Right lobe of liver (tissue), 6 donors: ENCODE data around the gene ARHGAP32. TPM values are rescaled to one million over a fixed set of nuclear protein-coding genes. Genes with fewer than 3 reads are reported as not detected.

Experiments
- ATAC-seq, 4 donors: fragments of 200-7000 bp; cut with Tn5 transposase; one replicate each; pipeline ENCODE4 v1.9.1; 2020; ENCODE audit warnings: mild to moderate bottlenecking in 4 of 4, moderate library complexity in 4 of 4
- DNase-seq, 3 donors: peaks; one replicate each; pipeline ENCODE4 v3.0.0-alpha.2; 2020
- H3K27ac ChIP-seq, 3 donors: fragments of 200-600 bp; one replicate each; pipeline ENCODE4 v1.8.0; 2022
- H3K27me3 ChIP-seq, 2 donors: fragments of 200-600 bp; one replicate each; pipeline ENCODE4 v1.8.0; 2022
- H3K36me3 ChIP-seq, 4 donors: fragments of 200-600 bp; sonication (generic) in 1 of 4; one replicate each; pipeline versions ENCODE4 v1.5.1 to v1.8.0; 2017 to 2022; ENCODE audit warnings: control low read depth in 1 of 4
- H3K4me1 ChIP-seq, 4 donors: fragments of 200-600 bp; sonication (generic) in 1 of 4; one replicate each; pipeline versions ENCODE4 v1.5.1 to v1.8.0; 2017 to 2022; ENCODE audit warnings: control low read depth in 1 of 4
- H3K4me3 ChIP-seq, 3 donors: fragments of 200-600 bp; one replicate each; pipeline ENCODE4 v1.8.0; 2022
- H3K9me3 ChIP-seq, 4 donors: fragments of 200-600 bp; sonication (generic) in 1 of 4; one replicate each; pipeline versions ENCODE4 v1.5.1 to v1.8.0; 2017 to 2022; ENCODE audit warnings: control low read depth in 1 of 4
- POLR2A ChIP-seq: fragments of 450-650 bp; IDR thresholded peaks from one replicate; pipeline ENCODE4 v1.6.1; 2017; ENCODE audit warnings: antibody characterized with exemption, mild to moderate bottlenecking
- WGBS: methylation state at CpG from one replicate; pipeline ENCODE4 v1.1.6; 2018; ENCODE audit warnings: low coverage, low lambda C conversion rate; ENCODE audit not compliant: insufficient coverage; ENCODE audit errors: missing lambda C conversion rate; 5-methylcytosine and 5-hydroxymethylcytosine counted together
- intact Hi-C, 2 donors: fragments of 100-400 bp; cut with DNase I; formaldehyde crosslinking; loops; one replicate each; pipeline versions ENCODE4 v1.11.2 to v1.14.1; 2022
- total RNA-seq, 6 experiments: library from RNA; depleted of rRNA in 2 of 6; stranded (reverse); fragments of >200 nt in 2 of 6; fragmentation: NEBNext Ultra II Directional in 3 of 6; extraction: Animal tissue kit (Norgen Biotek cat#: 25700) in 3 of 6; gene quantifications; one replicate each; pipeline versions ENCODE4 v1.1.0 to v1.2.4, GENCODE V29; 2016 to 2023
- TF ChIP-seq, protein P1 (sequence below), 4 donors: fragments of 200-600 bp in 3 of 4; fragments of 450-650 bp in 1 of 4; IDR thresholded peaks; one replicate each; pipeline versions ENCODE4 v1.5.1 to v1.8.0; 2016 to 2022; ENCODE audit warnings: antibody characterized with exemption in 4 of 4, mild to moderate bottlenecking in 2 of 4
- donor health status: DM: no; HTN: yes; CAD: no.
- donor health status: DM: no; HTN: no; CAD: no.
- donor health status: DM: no; HTN: no; CAD: no.
- donor health status: DM: no; HTN: yes; CAD: no.
- donor health status: DM: no; HTN: yes; CAD: no.

ARHGAP32 gene
- total RNA-seq, 6 experiments from 2014 or later: 5.0 to 12.3 (median 10.0) TPM

DNA sequence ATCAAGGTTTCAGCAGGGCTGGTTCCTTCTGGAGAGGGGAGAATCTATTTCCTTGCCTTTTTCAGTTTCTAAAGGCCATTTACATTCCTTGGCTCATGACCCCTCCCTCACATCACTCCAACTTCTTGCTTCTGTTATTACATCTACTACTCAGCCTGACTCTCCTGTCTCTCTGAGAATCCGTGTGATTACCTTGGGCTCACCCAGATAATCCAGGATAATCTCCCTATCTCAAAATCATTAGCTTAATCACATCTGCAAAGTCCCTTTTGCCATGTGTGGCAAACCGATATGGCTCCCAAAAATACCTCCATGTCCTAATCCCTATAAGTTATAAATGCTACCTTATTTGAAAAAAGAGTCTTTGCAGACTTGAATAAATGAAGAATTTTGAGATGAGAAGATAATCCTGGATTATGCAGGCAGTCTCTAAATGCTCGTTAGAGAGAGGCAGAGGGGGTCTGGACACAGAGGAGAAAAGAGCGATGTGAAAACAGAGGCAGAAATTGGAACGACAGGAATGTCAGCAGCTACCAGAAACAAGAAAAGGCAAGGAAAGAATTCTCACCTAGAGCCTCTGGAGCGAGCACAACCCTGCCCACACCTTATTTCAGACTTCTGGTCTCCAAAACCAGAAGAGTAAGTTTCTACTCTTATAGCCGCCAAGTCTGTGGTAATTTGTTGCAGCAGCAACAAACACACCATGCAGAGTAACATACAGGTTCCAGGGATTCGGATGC is 23.6 kb upstream of the ARHGAP32 start:
- no peaks in the 10 kb centered on the region for H3K27me3 ChIP-seq
- 86% methylated on average over 8 of the region's 8 CpGs for WGBS

DNA sequence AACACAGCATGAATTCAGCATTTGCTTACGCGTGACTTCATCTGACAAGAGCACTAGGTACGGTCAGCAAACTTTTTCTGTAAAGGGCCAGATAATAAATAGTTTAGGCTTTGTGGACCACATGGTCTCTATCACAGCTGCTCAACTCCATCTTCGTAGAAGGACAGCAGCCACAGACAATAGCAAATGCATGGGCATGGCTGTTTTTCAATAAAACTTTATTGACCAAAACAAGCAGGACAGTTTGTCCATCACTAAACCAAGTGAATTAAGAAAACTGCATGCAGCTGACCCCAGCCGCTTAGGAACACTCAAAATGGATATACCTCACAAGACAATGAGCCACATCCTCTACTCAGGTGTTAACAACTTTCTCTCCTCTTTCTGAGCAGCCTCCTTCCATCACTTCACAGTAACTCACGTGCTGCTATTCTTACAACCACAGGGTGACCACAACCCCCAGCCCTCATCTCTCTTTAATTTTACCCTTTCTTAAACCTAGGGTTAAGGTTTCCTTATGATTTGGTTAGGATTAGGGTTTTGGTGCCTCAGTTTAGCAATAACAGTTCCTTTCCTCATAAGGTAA is 22.7 kb upstream of the ARHGAP32 start:
- Histone ChIP-seq H3K9me3 (no peaks in the 10 kb centered on the region), H3K36me3 (no peaks in the 10 kb centered on the region), H3K27ac (no peak overlapping the region), H3K4me1 (peaks cover 0 to 12% (median 0%) of the 10 kb centered on the region in 4 donors), H3K27me3 (no peaks in the 10 kb centered on the region), H3K4me3 (no peak overlapping the region)
- TF ChIP-seq, protein P1, sequence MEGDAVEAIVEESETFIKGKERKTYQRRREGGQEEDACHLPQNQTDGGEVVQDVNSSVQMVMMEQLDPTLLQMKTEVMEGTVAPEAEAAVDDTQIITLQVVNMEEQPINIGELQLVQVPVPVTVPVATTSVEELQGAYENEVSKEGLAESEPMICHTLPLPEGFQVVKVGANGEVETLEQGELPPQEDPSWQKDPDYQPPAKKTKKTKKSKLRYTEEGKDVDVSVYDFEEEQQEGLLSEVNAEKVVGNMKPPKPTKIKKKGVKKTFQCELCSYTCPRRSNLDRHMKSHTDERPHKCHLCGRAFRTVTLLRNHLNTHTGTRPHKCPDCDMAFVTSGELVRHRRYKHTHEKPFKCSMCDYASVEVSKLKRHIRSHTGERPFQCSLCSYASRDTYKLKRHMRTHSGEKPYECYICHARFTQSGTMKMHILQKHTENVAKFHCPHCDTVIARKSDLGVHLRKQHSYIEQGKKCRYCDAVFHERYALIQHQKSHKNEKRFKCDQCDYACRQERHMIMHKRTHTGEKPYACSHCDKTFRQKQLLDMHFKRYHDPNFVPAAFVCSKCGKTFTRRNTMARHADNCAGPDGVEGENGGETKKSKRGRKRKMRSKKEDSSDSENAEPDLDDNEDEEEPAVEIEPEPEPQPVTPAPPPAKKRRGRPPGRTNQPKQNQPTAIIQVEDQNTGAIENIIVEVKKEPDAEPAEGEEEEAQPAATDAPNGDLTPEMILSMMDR (IDR thresholded peaks at IDR 0.05): no peak
- no peak for TF ChIP-seq POLR2A
- intact Hi-C loops: no loop called here
- ATAC-seq (no peak), DNase-seq (no peak)
- 94% methylated on average over 5 of the region's 6 CpGs for WGBS

More for the DNA sequence above, 23.6 kb upstream of the ARHGAP32 start:
- DNase-seq (no peak), ATAC-seq (no peak)
- H3K4me3 ChIP-seq: no peak overlapping the region
- H3K9me3 ChIP-seq: no peaks in the 10 kb centered on the region
- no peaks in the 10 kb centered on the region for H3K36me3 ChIP-seq
- H3K27ac ChIP-seq: no peak overlapping the region
- peaks cover 0 to 4% (median 0%) of the 10 kb centered on the region in 4 donors for H3K4me1 ChIP-seq
- TF ChIP-seq, protein P1 (IDR thresholded peaks at IDR 0.05): no peak
- TF ChIP-seq POLR2A: no peak
- intact Hi-C loops: no loop called here

DNA sequence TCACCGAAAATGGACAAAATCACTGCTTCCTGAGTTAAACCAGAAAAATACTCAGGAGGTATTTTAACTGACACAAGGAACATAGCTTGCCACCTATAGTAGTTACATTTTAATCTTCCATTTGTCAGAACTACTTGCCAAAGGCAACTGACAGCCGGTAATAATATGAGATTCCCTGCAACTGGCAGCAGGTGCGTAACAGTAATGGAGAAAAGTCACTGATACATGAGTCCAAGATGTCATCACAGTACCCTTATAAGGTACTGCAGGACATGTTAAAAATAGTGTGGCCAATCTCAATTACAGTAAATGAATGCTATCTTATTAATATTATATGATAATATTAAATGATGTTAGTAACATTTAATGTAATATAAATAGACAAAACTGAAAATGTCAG is 21.1 kb upstream of the ARHGAP32 start:
- TF ChIP-seq POLR2A: no peak
- TF ChIP-seq, protein P1 (IDR thresholded peaks at IDR 0.05): no peak
- WGBS: 92% methylated on average over 3 of the region's 3 CpGs
- Histone ChIP-seq H3K9me3 (no peaks in the 10 kb centered on the region), H3K36me3 (no peaks in the 10 kb centered on the region), H3K4me1 (peaks cover 0 to 15% (median 0%) of the 10 kb centered on the region in 4 donors), H3K27ac (no peak overlapping the region), H3K27me3 (no peaks in the 10 kb centered on the region), H3K4me3 (no peak overlapping the region)
- DNase-seq (no peak), ATAC-seq (no peak)
- intact Hi-C loops: no loop called here

DNA sequence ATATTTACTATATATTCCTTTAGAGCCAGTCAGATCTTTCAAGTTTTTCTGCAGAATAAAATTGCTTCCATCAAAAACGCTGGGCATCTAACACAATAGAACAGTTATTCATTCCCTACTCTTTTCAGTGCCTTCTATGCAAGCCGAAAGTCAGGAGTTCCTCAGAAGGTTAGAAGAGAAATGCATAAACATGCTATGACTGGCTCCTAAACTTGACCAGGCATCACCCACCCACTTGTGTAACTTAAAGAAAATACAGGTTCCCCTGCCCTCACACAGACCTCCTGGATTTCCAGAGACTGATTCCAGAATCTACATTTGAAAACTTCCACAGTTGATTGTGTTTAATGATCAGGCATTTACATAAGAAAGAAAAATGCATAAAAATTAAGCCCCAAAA is 19.3 kb upstream of the ARHGAP32 start:
- H3K36me3 ChIP-seq: no peaks in the 10 kb centered on the region
- H3K4me1 ChIP-seq: peaks cover 0 to 15% (median 0%) of the 10 kb centered on the region in 4 donors
- WGBS: 85% methylated on average over 2 of the region's 2 CpGs
- TF ChIP-seq, protein P1 (IDR thresholded peaks at IDR 0.05): no peak
- TF ChIP-seq POLR2A: no peak
- intact Hi-C loops: no loop called here
- ATAC-seq (no peak), DNase-seq (no peak)
- no peaks in the 10 kb centered on the region for H3K27me3 ChIP-seq
- no peak overlapping the region for H3K4me3 ChIP-seq
- H3K9me3 ChIP-seq: no peaks in the 10 kb centered on the region
- H3K27ac ChIP-seq: no peak overlapping the region
